Activated naive CD4-positive, alpha-beta T cell treated with anti-CD3 and anti-CD28 coated beads for 36 hours (primary cell): ENCODE results near the gene ARL17A. TPM values are rescaled to one million over a fixed set of nuclear protein-coding genes. Genes with fewer than 3 reads are reported as not detected.
"Not testable (repeated sequence)": the region's sequence is repeated elsewhere in the genome, so short reads cannot be mapped to it uniquely, and the experiment has no call there.

Experiments
- CTCF ChIA-PET: fragments of 350-600 bp; sonication (Branson Sonifier 250); formaldehyde crosslinking; loops from one replicate; lab custom pipeline; 2021; ENCODE audit warnings: antibody characterized with exemption; lab: Charles Lee
- DNase-seq: peaks from one replicate; pipeline ENCODE4 v3.0.0-alpha.2; 2020
- H3K27ac Mint-ChIP-seq: one replicate; pipeline ENCODE4 v1.8.0; 2021; ENCODE audit warnings: mild to moderate bottlenecking, mixed read lengths
- H3K27me3 Mint-ChIP-seq: one replicate; pipeline ENCODE4 v1.8.0; 2021; ENCODE audit warnings: low read depth, mixed read lengths
- H3K36me3 Mint-ChIP-seq: one replicate; pipeline ENCODE4 v1.8.0; 2021; ENCODE audit warnings: low read depth, mixed read lengths
- H3K4me1 Mint-ChIP-seq: one replicate; pipeline ENCODE4 v1.8.0; 2021; ENCODE audit warnings: low read depth, mixed read lengths
- H3K4me3 Mint-ChIP-seq: one replicate; pipeline ENCODE4 v1.8.0; 2021; ENCODE audit warnings: mild to moderate bottlenecking, moderate library complexity, mixed read lengths
- H3K9me3 Mint-ChIP-seq: one replicate; pipeline ENCODE4 v1.8.0; 2021; ENCODE audit warnings: mixed read lengths
- intact Hi-C: fragments of 100-400 bp; cut with micrococcal nuclease; formaldehyde crosslinking; loops from one replicate; pipeline ENCODE4 v1.15.1; 2023
- total RNA-seq, 2 experiments: library from RNA; stranded (reverse); gene quantifications; one replicate each; pipeline ENCODE4 v1.2.3, GENCODE V29; 2021

ARL17A gene
- total RNA-seq, 2 experiments from 2014 or later, result 17.0 to 17.6 TPM

- CTCF ChIA-PET, H3K27me3 Mint-ChIP-seq, DNase-seq, H3K27ac Mint-ChIP-seq, H3K4me3 Mint-ChIP-seq, H3K36me3 Mint-ChIP-seq, intact Hi-C loops, H3K9me3 Mint-ChIP-seq: not testable (repeated sequence)
- H3K4me1 Mint-ChIP-seq, result peaks cover 16% of the 10 kb centered on the region
These were observed 79.9 kb downstream of the ARL17A start for GRCh38 chr17:46499437-46500139.

DNA sequence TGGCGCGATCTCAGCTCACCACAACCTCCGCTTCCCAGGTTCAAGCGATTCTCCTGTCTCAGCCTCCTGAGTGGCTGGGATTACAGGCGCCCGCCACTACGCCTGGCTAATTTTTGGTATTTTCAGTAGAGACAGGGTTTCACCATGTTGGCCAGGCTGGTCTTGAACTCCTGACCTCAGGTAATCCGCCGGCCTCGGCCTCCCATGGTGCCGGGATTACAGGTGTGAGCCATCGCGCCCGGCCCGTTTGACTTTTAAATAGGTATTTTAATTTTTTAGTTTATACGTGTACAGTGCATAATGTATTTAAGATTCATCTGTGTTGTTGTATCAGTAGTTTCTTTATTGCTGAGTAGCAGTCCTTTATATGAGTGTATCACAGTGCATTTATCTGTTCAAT is 87.5 kb downstream of the ARL17A start:
- intact Hi-C loops, DNase-seq, H3K27ac Mint-ChIP-seq, H3K4me3 Mint-ChIP-seq, H3K27me3 Mint-ChIP-seq, CTCF ChIA-PET, H3K4me1 Mint-ChIP-seq, H3K9me3 Mint-ChIP-seq, H3K36me3 Mint-ChIP-seq: not testable (repeated sequence)

DNA sequence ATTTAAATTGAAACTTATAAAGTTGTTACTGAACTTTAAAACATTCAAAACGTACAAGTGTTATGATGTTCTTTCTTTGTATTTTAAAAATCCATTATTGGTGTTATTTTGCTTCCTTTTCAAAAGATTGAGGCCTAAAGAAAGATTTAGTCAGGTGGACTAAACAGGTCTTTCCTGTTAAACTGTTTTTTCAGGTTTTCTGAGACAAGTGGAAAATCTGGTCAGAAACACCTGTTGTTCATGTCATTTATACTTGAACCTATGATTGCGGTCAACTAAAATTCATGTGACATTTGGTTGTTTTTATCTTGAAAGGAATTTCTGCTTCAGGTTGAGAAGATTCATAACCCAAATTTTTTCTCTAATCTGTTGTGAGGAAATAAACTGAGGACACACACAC is 98.2 kb downstream of the ARL17A start:
- H3K4me1 Mint-ChIP-seq, H3K27me3 Mint-ChIP-seq, H3K4me3 Mint-ChIP-seq, CTCF ChIA-PET, DNase-seq, intact Hi-C loops, H3K9me3 Mint-ChIP-seq, H3K36me3 Mint-ChIP-seq, H3K27ac Mint-ChIP-seq: not testable (repeated sequence)

DNA sequence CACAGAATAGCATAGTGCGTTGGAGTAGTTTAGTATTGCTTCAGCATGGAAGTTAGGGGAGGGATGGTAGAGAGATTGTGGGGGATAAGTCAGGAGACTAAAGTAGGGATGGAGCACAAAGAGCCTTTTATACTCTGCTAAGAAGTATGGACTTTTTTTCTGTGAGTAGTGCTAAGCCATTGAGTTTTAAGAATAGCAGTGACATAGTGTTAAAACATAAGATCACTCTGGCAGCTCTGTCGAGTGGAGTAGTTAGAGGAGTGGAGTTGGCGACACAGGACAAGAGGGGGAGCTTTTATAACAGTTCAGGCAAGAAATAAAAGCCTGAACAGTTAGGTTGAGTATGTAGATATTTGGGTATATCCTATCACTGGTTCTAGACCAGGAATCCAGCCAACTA is 100.7 kb downstream of the ARL17A start:
- DNase-seq, H3K4me1 Mint-ChIP-seq, CTCF ChIA-PET, H3K27ac Mint-ChIP-seq, H3K4me3 Mint-ChIP-seq, H3K27me3 Mint-ChIP-seq, intact Hi-C loops, H3K36me3 Mint-ChIP-seq, H3K9me3 Mint-ChIP-seq: not testable (repeated sequence)

- H3K4me3 Mint-ChIP-seq, H3K27me3 Mint-ChIP-seq, CTCF ChIA-PET, H3K9me3 Mint-ChIP-seq, H3K36me3 Mint-ChIP-seq, H3K27ac Mint-ChIP-seq, DNase-seq, intact Hi-C loops, H3K4me1 Mint-ChIP-seq: not testable (repeated sequence)
These were observed 103.9 kb downstream of the ARL17A start for GRCh38 chr17:46475583-46475982.

DNA sequence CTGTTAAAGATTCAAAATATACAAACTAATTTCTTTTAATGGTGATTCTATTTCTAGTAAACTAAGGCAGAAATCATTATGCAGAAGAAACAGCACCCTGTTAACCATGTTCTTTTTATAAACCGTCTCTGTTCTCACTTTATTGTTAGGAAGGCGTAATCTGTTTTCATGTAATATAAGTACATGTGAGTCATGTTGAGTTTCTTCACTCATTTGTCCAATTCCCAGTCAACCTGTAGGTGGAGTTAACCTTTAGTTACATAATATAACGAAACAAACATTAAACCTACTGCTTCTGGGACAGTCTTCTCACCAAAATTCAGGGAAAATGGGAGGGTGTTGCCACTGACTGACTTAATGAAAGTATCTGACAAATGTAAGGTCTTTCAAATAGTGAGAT is 105.0 kb downstream of the ARL17A start:
- intact Hi-C loops, H3K4me1 Mint-ChIP-seq, CTCF ChIA-PET: not testable (repeated sequence)

DNA sequence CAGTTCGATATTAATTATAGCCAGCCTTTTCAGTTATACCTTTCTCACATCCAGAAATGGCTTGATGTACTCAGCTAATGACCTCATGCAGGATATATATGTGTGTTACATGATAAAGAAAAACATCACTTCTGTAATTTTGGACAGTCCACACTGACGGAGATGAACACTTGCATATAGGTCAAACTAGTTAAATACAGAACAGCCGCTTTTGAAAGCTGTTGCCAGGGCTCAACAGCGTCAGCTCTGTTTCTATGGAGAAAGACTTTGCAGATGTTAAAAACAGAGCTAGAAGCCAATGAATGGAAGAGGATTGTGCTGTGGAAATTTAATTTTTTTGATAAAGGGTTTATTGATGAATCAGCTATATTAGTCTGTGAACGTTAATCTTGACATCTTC is 111.9 kb downstream of the ARL17A start:
- H3K27ac Mint-ChIP-seq, CTCF ChIA-PET, H3K4me3 Mint-ChIP-seq, intact Hi-C loops, H3K4me1 Mint-ChIP-seq, H3K9me3 Mint-ChIP-seq, H3K36me3 Mint-ChIP-seq, DNase-seq, H3K27me3 Mint-ChIP-seq: not testable (repeated sequence)

More for the DNA sequence above, 105.0 kb downstream of the ARL17A start:
- H3K27me3 Mint-ChIP-seq, DNase-seq, H3K36me3 Mint-ChIP-seq, H3K4me3 Mint-ChIP-seq, H3K9me3 Mint-ChIP-seq, H3K27ac Mint-ChIP-seq: not testable (repeated sequence)

Other genes starting within 250 kb of the ARL17A start
- 10 to 100 TPM; 21.6 to 23.9 TPM for gene ARL17B, start 217.9 kb downstream of the ARL17A start, total RNA-seq
- gene LRRC37A2, start 67.2 kb downstream of the ARL17A start, total RNA-seq, result 10 to 100 TPM; 10.8 to 12.2 TPM
- 10 to 100 TPM; 23.8 to 24.3 TPM for gene NSF, start 11.0 kb upstream of the ARL17A start, total RNA-seq
- gene WNT3, start 239.0 kb upstream of the ARL17A start, total RNA-seq, result not detected